SIG-M5 treated with dmso at 0.1 percent for 504 hours (cell line): ENCODE data around the gene LSM14A.
A peak's percentile ranks its signal among the peaks of the same experiment; 100 is the strongest.
"Not testable (repeated sequence)": the region's sequence is repeated elsewhere in the genome, so short reads cannot be mapped to it uniquely, and the experiment has no call there.

Source experiments
- DNase-seq: peaks from one replicate; lab custom pipeline; 2025; ENCODE audit not compliant: unreplicated experiment; lab: John Stamatoyannopoulos, UW

LSM14A gene

DNA sequence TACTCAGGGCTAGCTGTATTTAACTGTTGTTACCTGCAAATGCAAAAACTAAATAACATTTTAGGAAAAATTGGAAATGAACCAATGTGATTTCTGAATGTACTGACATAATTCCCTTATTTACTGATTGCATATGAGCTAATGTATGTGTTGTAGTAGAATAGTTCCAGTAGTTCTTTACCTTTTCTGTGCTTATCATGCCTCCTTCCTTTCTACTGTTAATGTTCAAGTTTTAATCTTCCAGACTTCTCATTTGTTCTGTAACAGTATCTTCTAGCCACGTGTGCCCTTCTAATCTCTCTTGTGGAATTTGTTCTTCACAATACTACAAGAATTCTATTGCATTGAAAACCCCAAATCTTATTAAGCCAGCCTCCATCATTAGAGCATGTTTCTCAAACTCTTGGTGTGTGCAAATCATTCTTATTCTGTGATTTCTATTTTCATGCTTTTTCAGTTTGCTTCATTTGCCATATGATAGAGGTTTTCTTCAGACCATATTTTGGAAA, 17.7 kb downstream of the LSM14A start:
- DNase-seq, result no peak

DNA sequence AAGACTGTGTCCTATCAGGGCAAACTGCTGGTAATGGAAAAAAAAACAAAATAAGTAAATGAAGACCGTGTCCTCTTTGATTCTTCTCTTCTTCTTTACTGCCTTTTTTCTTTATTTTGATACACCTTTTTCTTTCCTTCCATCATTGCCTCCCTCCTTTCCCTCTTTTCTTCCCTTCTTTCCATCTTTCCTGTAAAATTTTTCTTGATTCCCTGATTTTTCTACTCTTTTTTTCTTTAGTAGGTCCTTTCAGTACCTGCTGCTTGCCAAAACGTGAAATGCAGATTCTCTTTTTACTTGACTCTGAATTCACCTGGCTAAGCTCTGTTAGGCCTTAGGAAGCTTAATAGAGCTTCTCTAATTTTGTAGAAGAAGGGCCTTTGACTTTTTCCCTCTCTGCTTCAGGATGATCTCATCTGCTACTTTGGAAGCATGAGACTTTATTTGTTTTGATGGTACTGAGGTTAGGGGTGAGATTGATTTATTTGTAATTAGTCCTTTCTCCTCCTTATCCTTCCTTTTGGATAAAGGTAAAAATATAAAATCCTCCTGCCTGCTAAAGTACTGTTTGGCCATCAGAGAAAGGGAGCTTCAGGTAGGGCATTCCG, 19.2 kb downstream of the LSM14A start:
- DNase-seq, result no peak

DNA sequence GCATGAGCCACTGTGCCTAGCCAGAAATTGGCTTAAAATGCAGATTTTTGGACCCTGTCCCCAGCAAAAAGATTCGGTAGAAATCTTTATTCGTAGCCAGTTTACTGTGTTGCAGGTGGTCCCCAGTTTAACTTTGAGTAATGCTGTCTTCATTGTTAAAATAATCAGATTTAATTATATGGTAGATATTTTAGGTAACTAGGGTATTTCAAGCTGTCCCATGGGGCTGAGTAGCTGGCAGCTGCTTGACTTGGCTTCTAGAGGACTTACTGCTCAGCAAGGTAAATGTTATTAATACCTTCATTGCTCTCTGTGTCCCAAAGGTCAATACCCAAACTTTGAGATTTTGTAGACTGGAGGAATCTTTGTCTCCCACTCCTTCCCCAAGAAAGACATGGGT, 21.1 kb downstream of the LSM14A start:
- no peak for DNase-seq

DNA sequence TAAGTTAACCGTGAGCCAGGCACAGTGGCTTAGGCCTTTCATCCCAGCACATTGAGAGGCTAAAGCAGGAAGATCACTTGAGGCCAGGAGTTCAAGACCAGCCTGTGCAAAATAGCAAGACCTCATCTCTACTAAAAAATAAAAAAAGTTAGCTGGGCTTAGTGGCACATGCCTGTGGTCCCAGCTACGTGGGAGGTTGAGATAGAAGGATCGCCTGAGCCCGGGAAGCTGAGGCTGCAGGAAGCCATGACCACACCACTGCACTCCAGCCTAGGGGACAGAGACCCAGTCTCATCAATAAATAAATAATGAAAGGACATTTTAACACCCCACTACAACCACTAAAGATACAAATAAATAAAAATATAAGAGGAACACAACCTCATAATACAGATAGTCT, 21.6 kb downstream of the LSM14A start:
- no peak for DNase-seq

DNA sequence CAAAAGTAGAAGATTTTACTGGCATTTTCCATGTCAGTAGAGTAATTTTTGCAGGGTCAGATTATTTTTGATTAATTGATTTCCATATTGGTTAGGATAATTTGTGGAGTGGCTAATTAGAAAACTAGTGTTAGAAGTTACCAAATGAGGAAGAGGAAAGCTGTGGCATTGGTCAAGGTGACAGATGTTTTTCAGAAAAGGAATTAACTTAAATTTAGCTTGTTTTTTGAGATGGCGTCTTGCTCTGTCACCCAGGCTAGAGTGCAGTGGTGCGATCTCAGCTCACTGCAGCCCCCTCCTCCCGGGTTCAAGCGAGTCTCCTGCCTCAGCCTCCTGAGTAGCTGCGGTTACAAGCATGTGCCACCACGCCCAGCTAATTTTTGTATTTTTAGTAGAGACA, 28.8 kb downstream of the LSM14A start:
- DNase-seq, result no peak

DNA sequence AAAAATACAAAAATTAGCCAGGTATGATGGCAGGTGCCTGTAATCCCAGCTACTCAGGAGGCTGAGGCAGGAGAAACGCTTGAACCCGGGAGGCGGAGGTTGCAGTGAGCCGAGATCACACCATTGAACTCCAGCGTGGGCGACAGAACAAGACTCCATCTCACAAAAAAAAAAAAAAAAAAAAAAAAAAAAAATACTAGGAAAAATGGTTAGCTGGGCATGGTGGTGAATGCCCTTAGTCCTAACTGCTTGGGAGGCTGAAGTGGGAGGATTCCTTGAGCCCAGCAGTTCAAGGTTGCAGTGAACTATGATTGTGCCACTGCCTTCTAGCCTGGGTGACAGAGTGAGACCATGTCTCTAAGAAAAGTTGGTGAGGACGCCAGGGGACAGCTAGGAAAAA, 33.0 kb downstream of the LSM14A start:
- DNase-seq, result not testable (repeated sequence)

DNA sequence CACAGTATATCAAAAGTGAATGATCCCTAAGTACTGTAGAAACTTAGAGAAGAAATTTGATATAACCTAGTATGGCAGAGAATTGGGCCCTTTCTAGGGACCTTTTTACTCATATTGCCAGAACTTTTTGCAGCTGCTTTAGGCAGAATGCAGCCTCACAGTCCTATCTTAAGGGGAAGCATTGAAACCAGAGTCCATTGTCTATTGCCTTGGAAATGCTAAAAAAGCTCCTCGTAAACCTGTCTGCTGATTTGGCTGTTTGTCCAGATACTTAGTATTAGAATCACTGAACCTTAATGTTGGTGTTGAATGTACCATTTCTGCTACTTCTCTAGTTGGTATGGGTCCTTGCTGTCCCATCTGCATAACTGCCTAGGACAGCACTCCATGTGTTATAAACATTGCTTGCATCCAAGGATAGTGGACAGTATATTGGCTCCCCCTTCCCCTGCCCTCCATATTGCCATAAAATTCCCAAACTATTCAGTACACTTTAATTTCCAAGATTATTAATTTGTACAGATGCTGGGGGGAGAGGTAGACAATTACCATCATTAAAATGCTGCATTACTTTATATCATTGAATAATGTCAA, 36.1 kb downstream of the LSM14A start:
- no peak for DNase-seq

DNA sequence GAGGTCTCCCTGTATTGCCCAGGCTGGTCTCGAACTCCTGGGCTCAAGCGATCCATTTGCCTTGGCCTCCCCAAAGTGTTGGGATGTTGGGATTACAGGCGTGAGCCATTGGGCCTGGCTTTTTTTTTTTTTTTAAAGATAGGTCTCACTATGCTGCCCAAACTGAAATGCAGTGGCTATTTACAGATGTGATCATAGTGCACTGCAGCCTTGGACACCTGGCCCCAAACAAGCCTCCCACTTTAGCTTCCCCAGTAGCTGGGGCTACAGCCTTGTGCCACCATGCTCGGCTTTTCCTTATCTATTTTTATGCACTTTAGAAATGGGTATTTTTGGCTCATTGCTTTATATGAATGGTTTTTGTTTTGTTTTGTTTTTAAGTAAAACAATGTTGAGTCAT, 37.4 kb downstream of the LSM14A start:
- no peak for DNase-seq

DNA sequence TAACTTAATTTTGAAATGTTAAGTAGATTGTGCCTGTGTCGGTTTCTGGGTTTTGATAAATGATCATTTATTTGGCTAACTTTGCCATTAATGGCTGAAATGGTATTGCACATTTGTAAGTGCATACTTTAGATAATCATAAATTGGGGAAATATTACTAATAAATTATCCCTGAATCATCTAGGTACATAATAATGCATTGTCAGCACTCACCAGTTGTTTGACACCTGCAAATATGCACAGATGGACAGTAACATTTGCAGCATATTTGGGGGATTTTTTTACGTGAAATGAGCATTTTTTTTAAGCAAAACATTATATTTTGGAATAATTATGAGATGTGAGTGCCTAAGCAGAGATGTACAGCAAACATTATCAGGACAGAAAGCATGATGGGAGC, 41.0 kb downstream of the LSM14A start:
- DNase-seq, result no peak

DNA sequence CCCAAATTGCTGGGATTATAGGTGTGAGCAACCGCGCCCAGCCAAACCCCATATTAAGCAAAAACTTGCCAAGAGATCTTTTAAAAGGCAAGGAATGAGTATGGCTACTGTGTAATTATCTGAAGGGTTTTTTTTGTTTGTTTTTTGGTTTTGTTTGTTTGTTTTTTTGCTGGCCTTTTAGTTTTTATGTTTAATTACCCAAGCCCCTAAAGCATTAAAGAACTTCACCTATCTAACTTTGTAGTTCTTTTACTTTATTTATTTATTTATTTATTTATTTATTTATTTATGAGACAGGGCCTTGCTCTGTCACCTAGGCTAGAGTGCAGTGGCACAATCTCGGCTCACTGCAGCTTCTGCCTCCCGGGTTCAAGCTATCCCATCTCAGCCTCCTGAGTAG, 41.7 kb downstream of the LSM14A start:
- DNase-seq, result no peak

DNA sequence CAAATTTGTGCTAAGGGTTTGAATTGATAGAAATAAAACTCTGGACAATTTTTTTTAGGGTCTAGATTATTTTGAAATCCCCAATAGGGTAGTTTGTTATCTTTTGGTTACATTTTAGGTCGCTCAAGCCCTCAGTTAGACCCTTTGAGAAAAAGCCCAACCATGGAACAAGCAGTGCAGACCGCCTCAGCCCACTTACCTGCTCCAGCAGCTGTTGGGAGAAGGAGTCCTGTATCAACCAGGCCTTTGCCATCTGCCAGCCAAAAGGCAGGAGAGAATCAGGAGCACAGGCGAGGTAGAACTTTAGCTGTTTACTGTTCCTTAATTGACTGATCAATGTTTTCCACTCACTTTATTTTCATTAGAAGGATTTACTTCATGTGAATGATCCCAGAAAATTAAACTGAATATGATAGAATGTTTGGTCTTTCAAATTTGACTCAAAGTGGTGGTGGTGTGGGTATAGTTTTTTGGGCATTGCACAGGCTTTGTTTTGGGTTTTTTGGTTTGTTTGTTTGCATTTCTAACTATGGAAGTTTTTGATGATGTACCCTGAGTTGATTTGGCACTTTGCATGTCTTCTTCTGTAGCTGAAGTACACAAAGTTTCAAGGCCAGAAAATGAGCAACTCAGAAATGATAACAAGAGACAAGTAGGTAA, 42.8 kb downstream of the LSM14A start:
- DNase-seq, result no peak

DNA sequence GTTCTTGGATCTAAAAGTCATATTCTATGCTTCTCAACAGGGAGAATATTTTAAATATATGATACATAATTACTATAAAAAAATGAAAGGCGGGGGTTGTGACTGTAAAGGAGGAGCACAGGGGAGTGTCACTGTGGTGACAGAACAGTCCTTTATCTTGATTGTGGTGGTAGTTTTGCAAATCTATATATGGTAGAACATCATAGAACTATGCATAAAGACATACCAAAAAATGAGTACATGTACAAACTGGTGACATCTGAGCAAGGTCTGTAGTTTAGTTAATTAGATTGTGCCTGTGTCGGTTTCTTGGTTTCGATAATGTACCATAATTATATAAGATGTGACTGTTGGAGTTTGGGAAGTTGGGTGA, 43.3 kb downstream of the LSM14A start:
- DNase-seq, result no peak

DNA sequence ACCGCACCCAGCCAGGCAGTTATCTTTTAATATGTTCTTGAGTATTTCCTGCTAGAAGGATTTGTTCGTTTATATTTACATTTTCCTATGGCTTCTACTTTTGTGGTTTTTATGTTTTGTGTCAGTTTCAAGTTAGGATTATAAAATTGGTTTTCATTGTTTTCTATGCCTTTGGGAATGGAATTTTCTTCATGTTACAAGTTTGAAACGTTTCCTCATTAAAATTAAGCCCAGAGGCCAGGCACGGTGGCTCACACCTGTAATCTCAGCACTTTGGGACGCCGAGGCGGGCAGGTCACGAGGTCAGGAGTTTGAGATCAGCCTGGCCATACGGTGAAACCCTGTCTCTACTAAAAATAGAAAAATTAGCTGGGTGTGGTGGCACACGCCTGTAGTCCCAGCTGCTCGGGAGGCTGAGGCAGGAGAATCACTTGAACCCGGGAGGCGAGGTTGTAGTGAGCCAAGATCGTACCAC, 44.5 kb downstream of the LSM14A start:
- DNase-seq, result not testable (repeated sequence)

DNA sequence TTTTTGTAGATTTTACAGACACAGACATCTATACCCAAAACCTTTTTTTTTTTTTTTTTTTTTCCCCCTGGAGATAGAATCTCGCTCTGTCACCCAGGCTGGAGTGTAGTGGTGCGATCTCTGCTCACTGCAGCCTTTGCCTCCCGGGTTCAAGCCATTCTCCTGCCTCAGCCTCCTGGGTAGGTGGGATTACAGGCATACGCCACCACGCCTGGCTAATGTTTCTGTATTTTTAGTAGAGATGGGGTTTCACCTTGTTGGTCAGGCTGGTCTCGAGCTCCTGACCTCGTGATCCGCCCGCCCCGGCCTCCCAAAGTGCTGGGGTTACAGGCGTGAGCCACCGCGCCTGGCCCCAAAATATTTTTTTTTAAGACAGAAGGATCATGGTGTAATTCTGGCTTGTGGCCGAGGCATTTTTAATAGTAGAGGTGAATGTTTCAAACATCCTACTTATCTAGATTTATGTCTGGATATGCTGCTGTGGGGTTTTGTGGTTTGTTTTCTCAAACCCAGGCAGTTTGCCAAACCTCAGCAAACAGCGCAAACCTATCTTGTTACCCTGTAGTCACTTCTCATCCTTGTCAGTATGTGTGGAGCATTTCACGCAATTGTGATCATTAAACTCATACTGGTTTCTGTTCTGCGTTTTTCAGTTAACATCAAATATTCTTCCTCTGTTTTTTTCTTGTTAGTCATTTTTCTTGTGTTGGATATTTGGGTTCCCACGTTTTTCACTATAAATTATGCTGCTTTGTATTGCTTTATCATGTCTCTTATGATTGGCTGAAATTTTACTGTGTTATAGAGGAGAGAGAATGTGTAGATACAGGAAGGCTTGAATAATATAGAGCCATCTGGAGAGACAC, 45.9 kb downstream of the LSM14A start:
- peak; percentile 75 for DNase-seq

DNA sequence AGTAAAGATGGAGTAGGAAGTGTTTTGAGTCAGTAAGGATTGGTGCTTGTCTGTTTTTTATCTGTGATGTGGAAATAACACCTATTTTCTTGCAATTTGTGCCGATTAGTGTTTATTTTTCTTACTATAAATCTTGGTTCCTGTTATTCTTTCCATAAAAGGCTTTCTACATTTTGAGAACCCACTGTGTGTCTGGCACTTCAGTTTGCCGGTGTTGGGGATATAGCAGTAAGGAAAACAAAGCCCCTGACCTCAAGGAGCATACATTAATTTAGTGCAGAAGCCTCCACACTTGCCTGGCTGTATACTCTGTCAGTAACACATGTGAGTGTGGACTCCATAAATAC, 46.5 kb downstream of the LSM14A start:
- DNase-seq, result no peak

DNA sequence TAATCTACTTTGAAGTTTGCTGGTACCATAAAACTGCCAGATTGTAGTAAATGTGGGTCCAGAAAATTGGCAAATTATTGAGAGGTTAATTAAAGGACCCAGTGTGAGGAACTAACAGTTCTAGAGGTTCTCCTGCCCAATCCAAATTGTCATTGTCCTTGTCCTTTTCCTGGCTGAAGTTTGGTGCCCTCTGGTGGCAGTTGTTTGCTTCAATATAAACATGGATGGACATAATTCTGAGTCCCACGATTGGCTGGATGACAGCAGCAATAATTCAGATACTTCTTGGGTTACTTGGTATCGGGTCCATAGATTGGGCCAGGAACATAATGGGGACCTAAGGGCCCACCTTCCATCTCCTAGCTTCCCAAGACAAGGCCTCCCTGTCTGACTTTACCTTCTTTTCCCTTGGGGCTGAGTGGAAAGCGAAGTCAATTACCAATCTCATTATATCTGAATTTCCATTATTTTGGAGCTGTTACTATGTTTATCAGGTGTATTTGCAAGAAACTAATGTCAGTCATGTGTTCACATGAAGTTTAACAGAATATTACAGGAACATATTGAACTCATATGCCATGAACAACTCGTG, 48.3 kb downstream of the LSM14A start:
- peak; percentile 55 for DNase-seq

DNA sequence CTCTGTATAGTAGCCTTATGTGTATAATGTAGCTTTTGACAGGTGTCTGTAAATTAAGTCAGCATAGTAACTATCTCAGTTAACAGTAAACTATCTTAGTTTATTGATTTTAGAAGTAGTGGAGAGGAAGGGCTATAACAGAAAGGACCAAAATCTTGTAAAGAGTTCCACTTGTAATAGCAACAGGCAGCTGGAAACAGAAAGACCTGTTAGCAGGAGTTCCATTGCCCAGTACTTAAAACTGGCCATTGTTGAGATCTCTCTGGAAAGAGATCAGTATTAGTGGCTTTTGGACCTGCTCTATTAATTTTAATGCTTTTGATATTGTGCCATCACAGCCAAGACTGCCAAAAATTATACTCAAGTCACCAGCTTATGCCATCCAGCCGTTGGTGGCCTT, 50.1 kb downstream of the LSM14A start:
- no peak for DNase-seq

DNA sequence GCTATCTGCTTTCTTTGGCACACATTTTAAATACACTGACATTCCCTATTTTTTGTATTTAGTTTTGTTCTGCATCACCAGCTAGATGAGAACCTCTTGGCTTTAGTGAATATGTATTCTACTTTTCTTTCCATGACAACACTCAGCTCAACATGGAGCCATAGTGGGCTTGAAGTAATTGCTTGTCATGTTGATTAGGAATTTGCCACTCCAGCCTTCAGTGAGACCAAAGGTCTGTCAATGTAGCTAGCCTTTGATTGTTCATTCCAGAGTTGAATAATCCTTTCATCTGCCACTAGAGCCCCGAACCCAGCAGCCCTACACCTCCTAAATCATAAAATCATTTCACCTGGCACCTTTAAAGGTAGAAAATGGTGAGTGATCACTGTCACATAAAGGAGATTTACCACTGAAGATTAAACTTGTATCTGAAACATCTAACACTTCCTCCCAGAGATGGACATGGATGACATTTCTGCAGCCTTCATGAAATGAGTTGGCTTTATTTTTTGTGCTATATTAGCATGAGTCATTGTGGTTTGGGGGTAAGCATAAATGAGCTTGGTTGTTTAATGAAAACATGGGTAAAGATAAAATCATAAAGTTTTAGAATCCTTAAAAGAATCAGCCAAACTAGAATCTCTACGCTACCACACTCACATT, 52.8 kb downstream of the LSM14A start:
- DNase-seq, result no peak

DNA sequence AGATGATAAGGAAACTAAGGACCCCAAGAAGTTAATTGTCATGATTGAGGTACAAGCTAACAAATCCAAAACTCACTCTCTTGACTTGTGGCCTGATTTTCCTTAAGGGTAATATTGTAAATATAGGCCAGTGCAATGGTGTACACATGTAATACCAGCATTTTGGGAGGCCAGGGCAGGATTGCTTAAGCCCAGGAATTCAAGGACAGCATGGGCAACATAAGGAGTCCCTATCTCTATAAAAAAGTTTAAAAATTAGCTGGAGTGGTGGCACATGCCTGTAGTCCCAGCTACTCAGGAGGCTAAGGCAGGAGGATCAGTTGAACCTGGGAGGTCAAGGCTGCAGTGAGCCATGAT, 53.3 kb downstream of the LSM14A start:
- no peak for DNase-seq

DNA sequence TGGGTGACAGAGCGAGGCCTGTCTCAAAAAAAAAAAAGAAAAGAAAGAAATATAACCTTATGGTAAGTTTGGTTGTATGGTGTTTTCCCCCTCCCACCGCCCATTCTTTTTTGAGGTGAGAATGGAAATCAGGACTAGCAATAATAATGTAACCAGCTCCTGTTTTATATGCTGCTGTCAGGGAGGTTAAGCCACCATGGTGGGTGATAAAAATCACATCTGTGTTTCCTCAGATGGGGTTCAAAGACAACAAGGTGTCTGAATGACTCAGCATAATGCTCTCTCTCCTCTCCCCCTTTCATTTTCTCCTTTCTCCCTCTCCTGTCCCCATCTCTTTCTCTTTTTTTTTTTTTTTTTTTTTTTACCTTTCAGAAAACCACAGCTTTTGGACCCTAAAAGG, 53.7 kb downstream of the LSM14A start:
- no peak for DNase-seq

DNA sequence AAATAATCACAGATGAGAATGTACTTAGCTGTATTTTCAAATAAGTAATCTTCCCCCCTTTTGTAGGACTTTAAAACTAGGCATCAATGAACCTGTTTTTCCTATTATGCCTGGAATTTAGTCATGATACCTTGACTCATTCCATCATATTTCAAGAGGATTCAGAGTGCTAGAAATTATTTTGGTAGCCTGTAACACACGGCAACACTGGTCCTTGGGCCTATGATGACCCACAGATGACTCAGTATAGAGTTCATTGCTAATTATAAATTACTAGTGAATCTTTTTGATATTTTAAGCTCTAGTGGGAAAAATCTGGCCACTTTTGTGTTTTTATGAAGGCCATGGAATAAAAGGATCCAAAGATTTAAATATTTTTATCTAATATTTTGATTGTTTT, 56.0 kb downstream of the LSM14A start:
- DNase-seq, result no peak
